Uterus (tissue), 4 donors: ENCODE data around the gene MAP3K20. TPM values are rescaled to one million over a fixed set of nuclear protein-coding genes. Genes with fewer than 3 reads are reported as not detected.

ENCODE experiments used
- DNase-seq, 2 donors: peaks; one replicate each; pipeline ENCODE4 v3.0.0-alpha.2; 2019 to 2020
- H3K27ac ChIP-seq, 2 donors: fragments of 200-600 bp; sonication (generic); 1 replicate in 1 of 2; 2 replicates in 1 of 2; pipeline ENCODE4 v1.5.1; 2016 to 2018
- H3K27me3 ChIP-seq, 2 donors: fragments of 200-600 bp; sonication (generic); one replicate each; pipeline ENCODE4 v1.5.1; 2018 to 2019; ENCODE audit warnings: control low read depth in 1 of 2
- H3K36me3 ChIP-seq, 2 donors: fragments of 200-600 bp; sonication (generic); one replicate each; pipeline ENCODE4 v1.5.1; 2019; ENCODE audit warnings: control low read depth in 1 of 2
- H3K4me1 ChIP-seq, 2 donors: fragments of 200-600 bp; sonication (generic); one replicate each; pipeline ENCODE4 v1.5.1; 2018 to 2019; ENCODE audit warnings: control low read depth in 1 of 2
- H3K4me3 ChIP-seq, 2 donors: fragments of 200-600 bp; sonication (generic); 1 replicate in 1 of 2; 2 replicates in 1 of 2; pipeline ENCODE4 v1.5.1; 2018 to 2019; ENCODE audit warnings: mild to moderate bottlenecking in 1 of 2
- H3K9me3 ChIP-seq, 2 donors: fragments of 200-600 bp; sonication (generic); one replicate each; pipeline ENCODE4 v1.5.1; 2019; ENCODE audit warnings: control low read depth in 1 of 2
- CTCF ChIP-seq, 4 experiments: fragments of 200-600 bp in 2 of 4; fragments of 450-650 bp in 2 of 4; sonication (generic) in 2 of 4; IDR thresholded peaks; one replicate each; pipeline ENCODE4 v1.5.1; 2016 to 2019; ENCODE audit warnings: antibody characterized with exemption in 4 of 4, mild to moderate bottlenecking in 2 of 4, moderate library complexity in 1 of 4
- POLR2A ChIP-seq, 2 donors: fragments of 450-650 bp; IDR thresholded peaks; one replicate each; pipeline ENCODE4 v1.6.1; 2016; ENCODE audit warnings: antibody characterized with exemption in 2 of 2, mild to moderate bottlenecking in 1 of 2, moderate library complexity in 1 of 2
- intact Hi-C: fragments of 100-400 bp; cut with DNase I; formaldehyde crosslinking; loops from one replicate; pipeline ENCODE4 v1.15.1; 2023; ENCODE audit warnings: low total_unique reads
- total RNA-seq, 4 donors: library from RNA; depleted of rRNA in 3 of 4; stranded (reverse); fragments of >200 nt in 3 of 4; gene quantifications; one replicate each; pipeline versions ENCODE4 v1.1.0 to v1.2.4, GENCODE V29; 2014 to 2023
- donor health status: DM: yes; HTN: yes; CAD: no.

MAP3K20 gene
- total RNA-seq, 4 donors from 2014 or later: 47.6 to 183 (median 124) TPM

GRCh38 chr2:173044686-173045085, 31.0 kb upstream of the MAP3K20 start:
- DNase-seq: no peak
- Histone ChIP-seq H3K4me1 (peaks cover 0 to 6% of the 10 kb centered on the region in 2 donors), H3K4me3 (no peak overlapping the region), H3K9me3 (no peaks in the 10 kb centered on the region), H3K27me3 (no peaks in the 10 kb centered on the region), H3K27ac (peak overlapping the region; percentile 51 to 60), H3K36me3 (no peaks in the 10 kb centered on the region)
- intact Hi-C loops: no loop called here
- TF ChIP-seq POLR2A (IDR thresholded peaks at IDR 0.05): no peak
- no peak for TF ChIP-seq CTCF (IDR thresholded peaks at IDR 0.05)

GRCh38 chr2:173045181-173045580, 30.5 kb upstream of the MAP3K20 start:
- H3K27ac ChIP-seq: peak overlapping the region; percentile 51 to 60

GRCh38 chr2:173048522-173048896, 27.1 kb upstream of the MAP3K20 start:
- H3K4me1 ChIP-seq: peaks cover 0 to 13% of the 10 kb centered on the region in 2 donors
- peak overlapping the region; percentile 79 to 86 for H3K27ac ChIP-seq
- H3K27me3 ChIP-seq: no peaks in the 10 kb centered on the region
- no peak for TF ChIP-seq POLR2A (IDR thresholded peaks at IDR 0.05)
- no peak for TF ChIP-seq CTCF (IDR thresholded peaks at IDR 0.05)
- no peaks in the 10 kb centered on the region for H3K36me3 ChIP-seq
- no peaks in the 10 kb centered on the region for H3K9me3 ChIP-seq
- intact Hi-C loops: no loop called here
- H3K4me3 ChIP-seq: no peak overlapping the region
- DNase-seq: no peak

More at GRCh38 chr2:173045181-173045580, 30.5 kb upstream of the MAP3K20 start:
- no peaks in the 10 kb centered on the region for H3K36me3 ChIP-seq
- H3K4me3 ChIP-seq: no peak overlapping the region
- DNase-seq: no peak
- H3K4me1 ChIP-seq: peaks cover 0 to 10% of the 10 kb centered on the region in 2 donors
- H3K27me3 ChIP-seq: no peaks in the 10 kb centered on the region
- H3K9me3 ChIP-seq: no peaks in the 10 kb centered on the region
- intact Hi-C loops: no loop called here
- TF ChIP-seq POLR2A (IDR thresholded peaks at IDR 0.05) (no peak), CTCF (IDR thresholded peaks at IDR 0.05) (no peak)

- no peaks in the 10 kb centered on the region for H3K36me3 ChIP-seq
- no peaks in the 10 kb centered on the region for H3K9me3 ChIP-seq
- peak overlapping the region; percentile 79 to 86 for H3K27ac ChIP-seq
- TF ChIP-seq POLR2A (IDR thresholded peaks at IDR 0.05) (no peak), CTCF (IDR thresholded peaks at IDR 0.05) (no peak)
- peaks cover 0 to 13% of the 10 kb centered on the region in 2 donors for H3K4me1 ChIP-seq
- H3K4me3 ChIP-seq: no peak overlapping the region
- H3K27me3 ChIP-seq: no peaks in the 10 kb centered on the region
- DNase-seq: peak; percentile 90 to 94
- intact Hi-C loops: no loop called here
Measured at GRCh38 chr2:173048897-173049661, 26.6 kb upstream of the MAP3K20 start.

- no peak for DNase-seq
- TF ChIP-seq CTCF (IDR thresholded peaks at IDR 0.05) (no peak), POLR2A (IDR thresholded peaks at IDR 0.05) (no peak)
- Histone ChIP-seq H3K36me3 (no peaks in the 10 kb centered on the region), H3K27me3 (no peaks in the 10 kb centered on the region), H3K27ac (peak overlapping the region; percentile 79 to 86), H3K4me1 (peaks cover 0 to 13% of the 10 kb centered on the region in 2 donors), H3K4me3 (no peak overlapping the region), H3K9me3 (no peaks in the 10 kb centered on the region)
- intact Hi-C loops: no loop called here
Measured at GRCh38 chr2:173049831-173050230, 25.8 kb upstream of the MAP3K20 start.
